GM12878 (cell line): ENCODE data around the gene MAK. TPM values are rescaled to one million over a fixed set of nuclear protein-coding genes. Genes with fewer than 3 reads are reported as not detected.
A peak's percentile ranks its signal among the peaks of the same experiment; 100 is the strongest.
"Not testable (repeated sequence)": the region's sequence is repeated elsewhere in the genome, so short reads cannot be mapped to it uniquely, and the experiment has no call there.

Experiments used
- ATAC-seq: fragments of 200-7000 bp; cut with Tn5 transposase; 3 replicates; pipeline ENCODE4 v1.9.1; 2020; ENCODE audit warnings: mild to moderate bottlenecking, moderate library complexity
- BruUV-seq: library from RNA; stranded (reverse); fragments of 400-500 nt; replicated peaks from 2 replicates; lab custom pipeline; 2021; lab: Mats Ljungman, UMichigan
- CTCF ChIA-PET: fragments of 300-600 bp; sonication (Branson Sonifier 250); formaldehyde crosslinking; extraction: SDS; loops from one replicate; lab custom pipeline; 2021; ENCODE audit warnings: inconsistent platforms; lab: Yijun Ruan, JAX
- POLR2A ChIA-PET: fragments of 350-600 bp; formaldehyde crosslinking; extraction: SDS; loops from one replicate; lab custom pipeline; 2021; ENCODE audit warnings: inconsistent platforms; lab: Charles Lee
- RAD21 ChIA-PET: fragments of 300-600 bp; sonication (Branson Sonifier 250); formaldehyde crosslinking; loops from one replicate; lab custom pipeline; 2023; ENCODE audit warnings: antibody characterized with exemption; ENCODE audit not compliant: unreplicated experiment; lab: Charles Lee
- SMC1A ChIA-PET: fragments of 300-600 bp; sonication (Branson Sonifier 250); formaldehyde crosslinking; loops from one replicate; lab custom pipeline; 2023; ENCODE audit not compliant: unreplicated experiment, uncharacterized antibody; lab: Charles Lee
- DNase-seq: peaks from one replicate; pipeline ENCODE4 v3.0.0-alpha.2; 2011; ENCODE audit warnings: low read depth, low spot score
- FAIRE-seq: peaks from 3 replicates; lab custom pipeline; 2011; peaks lifted over from hg19 to GRCh38; lab: Jason Lieb, UNC
- H2AFZ ChIP-seq: 2 replicates; pipeline ENCODE4 v1.6.0; 2011; ENCODE audit warnings: low read depth, low read length, control low read depth; ENCODE audit not compliant: control insufficient read depth
- H3K27ac ChIP-seq: 2 replicates; pipeline ENCODE4 v1.5.1; 2011; ENCODE audit warnings: control low read depth; ENCODE audit not compliant: control insufficient read depth, insufficient read depth
- H3K27me3 ChIP-seq, 2 experiments: replicated peaks in 1 of 2; 2 replicates each; pipeline versions ENCODE4 v1.6.0 to v1.6.1; 2011; ENCODE audit warnings: low read length in 1 of 2; ENCODE audit not compliant: control insufficient read depth in 2 of 2, insufficient read depth in 2 of 2
- H3K36me3 ChIP-seq, 2 experiments: 2 replicates each; pipeline ENCODE4 v1.5.1; 2011; ENCODE audit warnings: low read length in 1 of 2; ENCODE audit not compliant: control insufficient read depth in 2 of 2, insufficient read depth in 2 of 2
- H3K4me1 ChIP-seq: 2 replicates; pipeline ENCODE4 v1.6.1; 2011; ENCODE audit warnings: mild to moderate bottlenecking, low read length, moderate library complexity, mixed read lengths; ENCODE audit not compliant: control insufficient read depth, insufficient read depth
- H3K4me2 ChIP-seq: 2 replicates; pipeline ENCODE4 v1.6.0; 2011; ENCODE audit warnings: control low read depth; ENCODE audit not compliant: control insufficient read depth, insufficient read depth
- H3K4me3 ChIP-seq: fragments of 200-600 bp; sonication (generic); 2 replicates; pipeline ENCODE4 v1.5.1; 2016
- H3K79me2 ChIP-seq: 2 replicates; pipeline ENCODE4 v1.6.0; 2011; ENCODE audit warnings: low read length; ENCODE audit not compliant: control insufficient read depth, insufficient read depth
- H3K9ac ChIP-seq: 2 replicates; pipeline ENCODE4 v1.8.0; 2011; ENCODE audit warnings: low read length, control low read depth, mixed read lengths; ENCODE audit not compliant: control insufficient read depth, insufficient read depth
- H3K9me3 ChIP-seq: replicated peaks from 3 replicates; pipeline ENCODE4 v1.5.1; 2011; ENCODE audit warnings: mild to moderate bottlenecking, low read length; ENCODE audit not compliant: control insufficient read depth, insufficient read depth
- H4K20me1 ChIP-seq: 2 replicates; pipeline ENCODE4 v1.6.0; 2011; ENCODE audit not compliant: control insufficient read depth, insufficient read depth
- ASH2L ChIP-seq: fragments of 300-600, 200-600 bp; sonication (generic); IDR thresholded peaks from 2 replicates; pipeline ENCODE4 v1.6.1; 2017; ENCODE audit warnings: low read depth, mild to moderate bottlenecking, borderline replicate concordance
- KLF5 ChIP-seq: fragments of 450-650 bp; IDR thresholded peaks from 2 replicates; pipeline ENCODE4 v1.6.1; 2014; ENCODE audit warnings: mild to moderate bottlenecking; ENCODE audit not compliant: partially characterized antibody
- NRF1 ChIP-seq: conservative IDR thresholded peaks from 2 replicates; pipeline ENCODE4 v1.6.1; 2011; ENCODE audit warnings: mild to moderate bottlenecking, low read depth, low read length, improper control_type of control experiment
- WGBS: methylation state at CpG from one replicate; pipeline ENCODE4 v1.1.6; 2016; ENCODE audit warnings: low lambda C conversion rate; ENCODE audit not compliant: insufficient replicate concordance, insufficient coverage; ENCODE audit errors: missing lambda C conversion rate; 5-methylcytosine and 5-hydroxymethylcytosine counted together
- in situ Hi-C: fragments of 300-500 bp; cut with MboI; formaldehyde crosslinking; loops from 9 replicates; pipeline ENCODE4 v1.14.3; 2018; ENCODE audit warnings: mixed read lengths
- intact Hi-C: fragments of 100-400 bp; cut with micrococcal nuclease; formaldehyde crosslinking; loops from one replicate; pipeline ENCODE4 v1.14.2; 2022; ENCODE audit not compliant: unreplicated experiment
- polyA plus RNA-seq, 11 experiments: library from polyadenylated mRNA; depleted of rRNA in 4 of 11; unstranded in 6 of 11; stranded (reverse) in 5 of 11; fragments of >200 nt; fragmentation: Nextera tagmentation in 4 of 11; fragmentation: Illumina TruSeq in 1 of 11; extraction: Ambion mirVana in 4 of 11; extraction: Trizol in 1 of 11; gene quantifications; 1 replicate in 1 of 11; 2 replicates in 10 of 11; pipeline versions ENCODE4 v1.2.1 to v1.2.3, GENCODE V29; 2011 to 2016; ENCODE audit warnings: inconsistent platforms in 2 of 11, missing spikeins in 2 of 11, low read depth in 1 of 11
- total RNA-seq, 4 experiments: library from RNA; depleted of rRNA in 3 of 4; stranded (reverse); fragments of >200 nt in 3 of 4; fragmentation: Illumina TruSeq in 1 of 4; extraction: Trizol in 1 of 4; gene quantifications; 2 replicates each; pipeline versions ENCODE4 v1.2.1 to v1.2.3, GENCODE V29; 2013 to 2021
- TF ChIP-seq, protein P1 (sequence below): IDR thresholded peaks from 2 replicates; pipeline ENCODE4 v1.6.1; 2012; ENCODE audit warnings: low read length, inconsistent platforms
- TF ChIP-seq, protein P2 (sequence below): fragments of 450-650 bp; IDR thresholded peaks from 2 replicates; pipeline ENCODE4 v1.6.1; 2016; ENCODE audit warnings: mild to moderate bottlenecking

MAK gene
- total and polyA plus RNA-seq, 10 of the 15 experiments (the other 5 are each of a cell fraction or from before 2014, with no cell fraction given) = 0.01 to 0.90 (median 0.13) TPM; not detected in 1

DNA sequence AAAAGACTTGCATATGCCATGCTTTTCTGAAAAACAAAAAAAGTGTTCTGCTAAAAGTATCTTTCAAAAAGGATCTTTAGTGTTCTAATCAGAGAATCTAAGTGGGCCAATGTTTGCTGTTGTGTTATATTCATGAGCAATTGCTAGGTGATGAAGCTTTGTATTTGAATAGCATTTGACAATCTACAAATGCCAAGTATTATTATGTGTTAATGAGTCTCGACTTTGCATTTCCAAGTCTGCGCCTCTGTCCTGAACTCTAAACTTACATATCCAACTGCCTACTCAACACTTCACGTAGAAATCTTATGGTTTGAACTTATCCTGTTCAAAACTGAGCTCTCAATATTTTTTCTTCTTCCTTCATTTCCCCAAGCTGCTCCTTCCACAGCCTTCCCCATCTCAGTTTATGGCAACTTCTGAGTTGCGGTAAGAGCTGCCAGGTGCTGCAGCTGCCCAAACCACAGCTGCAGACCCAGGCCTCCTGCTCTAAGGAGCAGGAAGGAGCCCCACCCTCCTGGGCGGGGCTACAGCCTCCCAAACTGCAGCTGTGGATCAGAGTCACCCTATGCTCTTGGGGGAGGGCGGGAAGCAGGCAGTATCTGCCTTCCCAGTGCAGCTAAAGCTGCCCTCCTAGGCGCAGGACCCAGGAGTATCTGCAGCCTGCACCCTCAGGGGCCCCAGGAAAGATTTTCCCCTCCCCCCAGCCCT, 16.7 kb upstream of the MAK start:
- in situ Hi-C loops = no loop called here

DNA sequence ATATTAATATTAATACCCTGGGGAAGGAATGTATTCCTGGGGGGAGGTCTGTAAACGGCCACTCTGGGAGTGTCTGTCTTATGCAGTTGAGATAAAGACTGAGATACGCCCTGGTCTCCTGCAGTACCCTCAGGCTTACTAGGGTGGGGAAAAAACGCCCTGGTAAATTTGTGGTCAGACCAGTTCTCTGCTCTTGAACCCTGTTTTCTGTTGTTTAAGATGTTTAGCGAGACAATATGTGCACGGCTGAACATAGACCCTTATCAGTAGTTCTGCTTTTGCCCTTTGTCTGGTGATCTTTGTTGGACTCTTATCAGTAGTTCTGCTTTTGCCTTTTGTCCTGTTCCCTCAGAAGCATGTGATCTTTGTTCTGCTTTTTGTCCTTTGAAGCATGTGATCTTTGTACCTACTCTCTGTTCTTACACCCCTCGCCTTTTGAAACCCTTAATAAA, 15.5 kb upstream of the MAK start:
- CTCF ChIA-PET = not testable (repeated sequence)
- WGBS = 47% methylated on average over 6 of the region's 6 CpGs

More for the DNA sequence above, 16.7 kb upstream of the MAK start:
- H3K4me3 ChIP-seq = no peak overlapping the region
- H3K4me2 ChIP-seq = no peak overlapping the region
- no peaks in the 10 kb centered on the region for H3K36me3 ChIP-seq
- DNase-seq = no peak
- ChIA-PET POLR2A (no interaction called here), RAD21 (no interaction called here), CTCF (no interaction called here), SMC1A (no interaction called here)
- H4K20me1 ChIP-seq = no peaks in the 10 kb centered on the region
- WGBS = 44% methylated on average over 7 of the region's 7 CpGs
- no peak overlapping the region for H3K9ac ChIP-seq
- H2AFZ ChIP-seq = no peak overlapping the region
- H3K27me3 ChIP-seq = no peaks in the 10 kb centered on the region
- no peaks in the 10 kb centered on the region for H3K79me2 ChIP-seq
- intact Hi-C loops = no loop called here
- TF ChIP-seq ASH2L (no peak), NRF1 (no peak), KLF5 (no peak)
- TF ChIP-seq, protein P1, sequence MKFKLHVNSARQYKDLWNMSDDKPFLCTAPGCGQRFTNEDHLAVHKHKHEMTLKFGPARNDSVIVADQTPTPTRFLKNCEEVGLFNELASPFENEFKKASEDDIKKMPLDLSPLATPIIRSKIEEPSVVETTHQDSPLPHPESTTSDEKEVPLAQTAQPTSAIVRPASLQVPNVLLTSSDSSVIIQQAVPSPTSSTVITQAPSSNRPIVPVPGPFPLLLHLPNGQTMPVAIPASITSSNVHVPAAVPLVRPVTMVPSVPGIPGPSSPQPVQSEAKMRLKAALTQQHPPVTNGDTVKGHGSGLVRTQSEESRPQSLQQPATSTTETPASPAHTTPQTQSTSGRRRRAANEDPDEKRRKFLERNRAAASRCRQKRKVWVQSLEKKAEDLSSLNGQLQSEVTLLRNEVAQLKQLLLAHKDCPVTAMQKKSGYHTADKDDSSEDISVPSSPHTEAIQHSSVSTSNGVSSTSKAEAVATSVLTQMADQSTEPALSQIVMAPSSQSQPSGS = no peak
- BruUV-seq = no TSS peak
- H3K27ac ChIP-seq = no peak overlapping the region
- no peak for FAIRE-seq
- no peaks in the 10 kb centered on the region for H3K4me1 ChIP-seq
- ATAC-seq = no peak
- H3K9me3 ChIP-seq = no peaks in the 10 kb centered on the region; the same call in 2 of the 3 replicates

More for the DNA sequence above, 15.5 kb upstream of the MAK start:
- ATAC-seq, in situ Hi-C loops, H3K36me3 ChIP-seq, H4K20me1 ChIP-seq, H3K4me2 ChIP-seq, H3K9me3 ChIP-seq, H3K27ac ChIP-seq, FAIRE-seq, BruUV-seq, H3K4me3 ChIP-seq, H3K27me3 ChIP-seq, H3K4me1 ChIP-seq, H3K9ac ChIP-seq, SMC1A ChIA-PET, H3K79me2 ChIP-seq, RAD21 ChIA-PET, DNase-seq, H2AFZ ChIP-seq, intact Hi-C loops, POLR2A ChIA-PET: not testable (repeated sequence)
- TF ChIP-seq, protein P2, sequence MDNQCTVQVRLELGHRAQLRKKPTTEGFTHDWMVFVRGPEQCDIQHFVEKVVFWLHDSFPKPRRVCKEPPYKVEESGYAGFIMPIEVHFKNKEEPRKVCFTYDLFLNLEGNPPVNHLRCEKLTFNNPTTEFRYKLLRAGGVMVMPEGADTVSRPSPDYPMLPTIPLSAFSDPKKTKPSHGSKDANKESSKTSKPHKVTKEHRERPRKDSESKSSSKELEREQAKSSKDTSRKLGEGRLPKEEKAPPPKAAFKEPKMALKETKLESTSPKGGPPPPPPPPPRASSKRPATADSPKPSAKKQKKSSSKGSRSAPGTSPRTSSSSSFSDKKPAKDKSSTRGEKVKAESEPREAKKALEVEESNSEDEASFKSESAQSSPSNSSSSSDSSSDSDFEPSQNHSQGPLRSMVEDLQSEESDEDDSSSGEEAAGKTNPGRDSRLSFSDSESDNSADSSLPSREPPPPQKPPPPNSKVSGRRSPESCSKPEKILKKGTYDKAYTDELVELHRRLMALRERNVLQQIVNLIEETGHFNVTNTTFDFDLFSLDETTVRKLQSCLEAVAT = 0 out of 2 replicates have a peak, but pooled peaks have one; percentile 51
